Body of pancreas (tissue), 4 donors: ENCODE results near the gene FAM240B.

Experiments
- CTCF ChIP-seq, 7 experiments: fragments of 450-650 bp in 4 of 7; fragments of 200-600 bp in 3 of 7; sonication (generic) in 3 of 7; IDR thresholded peaks; one replicate each; pipeline ENCODE4 v1.5.1; 2016 to 2019; ENCODE audit warnings: antibody characterized with exemption in 7 of 7
- POLR2A ChIP-seq, 3 donors: fragments of 450-650 bp; IDR thresholded peaks; one replicate each; pipeline ENCODE4 v1.6.1; 2016; ENCODE audit warnings: antibody characterized with exemption in 3 of 3, mild to moderate bottlenecking in 2 of 3

GRCh38 chr9:38733503-38733902 is 13.6 kb upstream of the FAM240B start:
- TF ChIP-seq CTCF (IDR thresholded peaks at IDR 0.05) (no peak), POLR2A (IDR thresholded peaks at IDR 0.05) (no peak)
